HCT116 (cell line): Measurements from ENCODE around the gene COL19A1. TPM values are rescaled to one million over a fixed set of nuclear protein-coding genes. Genes with fewer than 3 reads are reported as not detected.

Experiments
- ATAC-seq: fragments of 200-7000 bp; cut with Tn5 transposase; 2 replicates; pipeline ENCODE4 v1.9.1; 2020; ENCODE audit warnings: mild to moderate bottlenecking, moderate library complexity
- BruUV-seq: library from RNA; stranded (reverse); fragments of 400-500 nt; replicated peaks from 2 replicates; lab custom pipeline; 2021; lab: Mats Ljungman, UMichigan
- CTCF ChIA-PET: fragments of 300-600 bp; sonication (Branson Sonifier 250); formaldehyde crosslinking; loops from one replicate; lab custom pipeline; 2021; ENCODE audit warnings: antibody characterized with exemption; lab: Charles Lee
- POLR2A ChIA-PET: fragments of 300-600, 350-600 bp; sonication (Branson Sonifier 250); formaldehyde crosslinking; loops from one replicate; lab custom pipeline; 2021; ENCODE audit warnings: antibody characterized with exemption; lab: Charles Lee
- RAD21 ChIA-PET, 2 experiments: fragments of 300-600 bp; sonication (Branson Sonifier 250); formaldehyde crosslinking; loops; one replicate each; lab custom pipeline; 2023; ENCODE audit warnings: low total read pairs in 2 of 2; ENCODE audit not compliant: uncharacterized antibody in 2 of 2, unreplicated experiment in 2 of 2, low non-redundant PET in 1 of 2; lab: Charles Lee
- DNase-seq: peaks from one replicate; pipeline ENCODE4 v3.0.0-alpha.2; 2010; ENCODE audit warnings: low read depth, low spot score
- H2AFZ ChIP-seq: fragments of 200-600 bp; shearing (Covaris generic), sonication (generic); 2 replicates; pipeline ENCODE4 v1.6.1; 2017; ENCODE audit warnings: low read depth, mixed run types, mixed read lengths, antibody characterized with exemption, low read length; ENCODE audit not compliant: poor library complexity, severe bottlenecking
- H3K27ac ChIP-seq: 2 replicates; pipeline ENCODE4 v1.5.1; 2012; ENCODE audit warnings: low read depth, low read length
- H3K27me3 ChIP-seq: fragments of 200-600 bp; sonication (generic); 2 replicates; pipeline ENCODE4 v1.6.1; 2016; ENCODE audit warnings: mixed run types, low read length, mixed read lengths; ENCODE audit not compliant: insufficient read depth
- H3K36me3 ChIP-seq, 2 experiments: fragments of 200-500 bp in 1 of 2; fragments of 200-600 bp in 1 of 2; sonication (Bioruptor generic) in 1 of 2; sonication (generic) in 1 of 2; 2 replicates each; pipeline versions ENCODE4 v1.5.1 to v1.6.1; 2014 to 2016; ENCODE audit warnings: low read length in 2 of 2, inconsistent platforms in 1 of 2, mixed read lengths in 1 of 2, mixed run types in 1 of 2; ENCODE audit not compliant: insufficient read depth in 2 of 2, control insufficient read depth in 1 of 2
- H3K4me1 ChIP-seq, 2 experiments: fragments of 200-600 bp in 1 of 2; sonication (generic) in 1 of 2; 2 replicates each; pipeline versions ENCODE4 v1.5.1 to v1.6.1; 2012 to 2017; ENCODE audit warnings: low read length in 2 of 2, inconsistent platforms in 1 of 2, mild to moderate bottlenecking in 1 of 2, mixed read lengths in 1 of 2, mixed run types in 1 of 2, moderate library complexity in 1 of 2; ENCODE audit not compliant: insufficient read depth in 2 of 2, control insufficient read depth in 1 of 2
- H3K4me2 ChIP-seq: fragments of 200-600 bp; sonication (generic); 2 replicates; pipeline ENCODE4 v1.6.1; 2017; ENCODE audit warnings: mixed run types, low read length, mixed read lengths
- H3K4me3 ChIP-seq, 2 experiments: fragments of 200-600 bp in 1 of 2; sonication (generic) in 1 of 2; replicated peaks in 1 of 2; 2 replicates each; pipeline ENCODE4 v1.5.1; 2011 to 2016; ENCODE audit warnings: low read length in 2 of 2, control low read depth in 1 of 2, low read depth in 1 of 2, mild to moderate bottlenecking in 1 of 2, mixed read lengths in 1 of 2, mixed run types in 1 of 2
- H3K79me2 ChIP-seq: fragments of 200-600 bp; sonication (generic); 2 replicates; pipeline ENCODE4 v1.6.1; 2017; ENCODE audit warnings: mild to moderate bottlenecking, mixed run types, low read length, moderate library complexity, mixed read lengths; ENCODE audit not compliant: insufficient read depth
- H3K9ac ChIP-seq: fragments of 200-600 bp; sonication (generic); 2 replicates; pipeline ENCODE4 v1.6.1; 2016; ENCODE audit warnings: low read length, mixed read lengths
- H3K9me2 ChIP-seq: fragments of 200-600 bp; sonication (generic), shearing (Covaris generic); 2 replicates; pipeline ENCODE4 v1.6.1; 2017; ENCODE audit warnings: mixed run types, mild to moderate bottlenecking, moderate library complexity; ENCODE audit not compliant: insufficient read depth
- H3K9me3 ChIP-seq, 2 experiments: fragments of 200-500 bp in 1 of 2; fragments of 200-600 bp in 1 of 2; sonication (Bioruptor generic) in 1 of 2; sonication (generic) in 1 of 2; 2 replicates each; pipeline ENCODE4 v1.6.1; 2014 to 2017; ENCODE audit warnings: low read length in 2 of 2, mixed read lengths in 2 of 2, inconsistent platforms in 1 of 2, low read depth in 1 of 2, mild to moderate bottlenecking in 1 of 2, mixed run types in 1 of 2, moderate library complexity in 1 of 2; ENCODE audit not compliant: control insufficient read depth in 1 of 2, insufficient read depth in 1 of 2
- H4K20me1 ChIP-seq: fragments of 200-600 bp; sonication (generic), shearing (Covaris generic); 2 replicates; pipeline ENCODE4 v1.6.1; 2017; ENCODE audit warnings: mixed run types, mild to moderate bottlenecking, moderate library complexity; ENCODE audit not compliant: insufficient read depth
- EGR1 ChIP-seq: IDR thresholded peaks from 2 replicates; pipeline ENCODE4 v1.6.1; 2012; ENCODE audit warnings: low read depth
- ELF1 ChIP-seq: IDR thresholded peaks from 2 replicates; pipeline ENCODE4 v1.6.1; 2012; ENCODE audit warnings: low read depth, borderline replicate concordance
- EZH2 ChIP-seq: fragments of 200-600 bp; sonication (generic); IDR thresholded peaks from 2 replicates; pipeline ENCODE4 v1.6.1; 2017; ENCODE audit warnings: antibody characterized with exemption, mixed run types
- EZH2phosphoT487 ChIP-seq: fragments of 200-600 bp; IDR thresholded peaks from 2 replicates; pipeline ENCODE4 v1.6.1; 2018; ENCODE audit warnings: antibody characterized with exemption, borderline replicate concordance
- JUND ChIP-seq: IDR thresholded peaks from 2 replicates; pipeline ENCODE4 v1.6.1; 2012
- MAX ChIP-seq: IDR thresholded peaks from 2 replicates; pipeline ENCODE4 v1.6.1; 2012
- POLR2A ChIP-seq: IDR thresholded peaks from 2 replicates; pipeline ENCODE4 v1.7.0; 2011; ENCODE audit warnings: borderline replicate concordance; ENCODE audit not compliant: insufficient read depth, insufficient read length; ENCODE audit errors: extremely low read depth
- REST ChIP-seq: IDR thresholded peaks from 2 replicates; pipeline ENCODE4 v1.6.1; 2012; ENCODE audit warnings: low read depth
- SIN3A ChIP-seq: IDR thresholded peaks from 2 replicates; pipeline ENCODE4 v1.6.1; 2012; ENCODE audit warnings: low read depth
- SP1 ChIP-seq: IDR thresholded peaks from 2 replicates; pipeline ENCODE4 v1.6.1; 2012; ENCODE audit warnings: low read depth
- SRF ChIP-seq: IDR thresholded peaks from 2 replicates; pipeline ENCODE4 v1.6.1; 2012; ENCODE audit warnings: low read depth
- TCF7L2 ChIP-seq: IDR thresholded peaks from 2 replicates; pipeline ENCODE4 v1.7.0; 2011; ENCODE audit warnings: borderline replicate concordance, inconsistent platforms; ENCODE audit not compliant: insufficient read depth, insufficient read length; ENCODE audit errors: extremely low read depth
- ZBTB33 ChIP-seq: IDR thresholded peaks from 2 replicates; pipeline ENCODE4 v1.6.1; 2011; ENCODE audit warnings: mild to moderate bottlenecking, low read length, moderate library complexity; ENCODE audit not compliant: insufficient replicate concordance; ENCODE audit errors: extremely low read depth
- ZFX ChIP-seq: fragments of 450-650 bp; IDR thresholded peaks from 2 replicates; pipeline ENCODE4 v1.6.1; 2017
- ZNF274 ChIP-seq: fragments of 200-500 bp; sonication (Bioruptor generic); IDR thresholded peaks from 2 replicates; pipeline ENCODE4 v1.6.1; 2014; ENCODE audit warnings: mild to moderate bottlenecking, low read depth, low read length, inconsistent platforms
- intact Hi-C: fragments of 100-400 bp; cut with micrococcal nuclease; formaldehyde crosslinking; loops from 2 replicates; pipeline ENCODE4 v1.10.0; 2022
- total RNA-seq: library from RNA; stranded (reverse); gene quantifications from one replicate; pipeline ENCODE4 v1.2.1, GENCODE V29; 2021; ENCODE audit not compliant: unreplicated experiment

COL19A1 gene
- total RNA-seq, 1 experiment from 2014 or later = not detected

- Histone ChIP-seq H3K36me3 (no peaks in the 10 kb centered on the region), H3K4me2 (no peak overlapping the region), H3K9me3 (no peaks in the 10 kb centered on the region), H3K9me2 (no peaks in the 10 kb centered on the region), H3K27me3 (peaks cover 13% of the 10 kb centered on the region; the same call in 1 of the 2 replicates), H4K20me1 (no peaks in the 10 kb centered on the region), H3K9ac (no peak overlapping the region), H2AFZ (no peak overlapping the region), H3K4me1 (no peaks in the 10 kb centered on the region), H3K4me3 (no peak overlapping the region), H3K79me2 (no peaks in the 10 kb centered on the region), H3K27ac (no peak overlapping the region)
- intact Hi-C loops = no loop called here
- no peak for ATAC-seq
- TF ChIP-seq REST = no peak
- no peak for TF ChIP-seq ZFX
- no peak for TF ChIP-seq SIN3A
- no peak for TF ChIP-seq TCF7L2
- TF ChIP-seq MAX = no peak
- TF ChIP-seq JUND = no peak
- no peak for TF ChIP-seq SRF
- no peak for TF ChIP-seq POLR2A
- no peak for TF ChIP-seq ZBTB33
- no peak for TF ChIP-seq ELF1
- TF ChIP-seq EZH2 = no peak
- no peak for TF ChIP-seq EGR1
- no peak for TF ChIP-seq EZH2phosphoT487
- no peak for TF ChIP-seq SP1
- no peak for TF ChIP-seq ZNF274
- DNase-seq = no peak
- RAD21 ChIA-PET = no interaction called here
- CTCF ChIA-PET = no interaction called here
- POLR2A ChIA-PET = no interaction called here
- BruUV-seq = no TSS peak
Measured at GRCh38 chr6:69984506-69984905, 118.2 kb downstream of the COL19A1 start.
